Stimulated activated naive CD4-positive, alpha-beta T cell (primary cell): ENCODE results near the gene AMPD3.

ENCODE experiments used
- DNase-seq, 6 experiments: peaks; one replicate each; lab custom pipeline; 2025; lab: John Stamatoyannopoulos, UW

AMPD3 gene

GRCh38 chr11:10438458-10438857 is 16.6 kb upstream of the AMPD3 start:
- no peak for DNase-seq

- DNase-seq = no peak
These were observed 15.7 kb upstream of the AMPD3 start for GRCh38 chr11:10439351-10439750.

- DNase-seq = no peak
These were observed 15.1 kb upstream of the AMPD3 start for GRCh38 chr11:10439924-10440323.

GRCh38 chr11:10440401-10440800 is 14.7 kb upstream of the AMPD3 start:
- DNase-seq = no peak

GRCh38 chr11:10441091-10441490 is 14.0 kb upstream of the AMPD3 start:
- DNase-seq = no peak

GRCh38 chr11:10441652-10442503 is 13.2 kb upstream of the AMPD3 start:
- DNase-seq = peak in 2 of 6 experiments; percentile 20 to 26

- DNase-seq = no peak
These were observed 11.9 kb upstream of the AMPD3 start for GRCh38 chr11:10443152-10443551.

GRCh38 chr11:10443721-10444235 is 11.3 kb upstream of the AMPD3 start:
- DNase-seq = no peak

- peak in 3 of 6 experiments; percentile 4 to 49 (median 40) for DNase-seq
These were observed 10.2 kb upstream of the AMPD3 start for GRCh38 chr11:10444725-10445315.

- DNase-seq = no peak
These were observed 7.6 kb upstream of the AMPD3 start for GRCh38 chr11:10447445-10447844.

- peak; percentile 14 to 62 (median 42) for DNase-seq
These were observed 4.3 kb upstream of the AMPD3 start for GRCh38 chr11:10450462-10451425.

GRCh38 chr11:10451426-10452116 is 3.5 kb upstream of the AMPD3 start:
- peak in 1 of 6 experiments; percentile 20 for DNase-seq

GRCh38 chr11:10452211-10452767 is 2.8 kb upstream of the AMPD3 start:
- DNase-seq = no peak

GRCh38 chr11:10453261-10453660 is 1.8 kb upstream of the AMPD3 start:
- DNase-seq = no peak

GRCh38 chr11:10455637-10456487 is 798 bp downstream of the AMPD3 start:
- DNase-seq = peak; percentile 47 to 82 (median 66)

GRCh38 chr11:10456519-10456918 is 1.5 kb downstream of the AMPD3 start:
- DNase-seq = peak in 1 of 6 experiments; percentile 27

GRCh38 chr11:10457901-10458300 is 2.8 kb downstream of the AMPD3 start:
- DNase-seq = no peak

- DNase-seq = peak; percentile 62 to 73 (median 69)
These were observed 4.2 kb downstream of the AMPD3 start for GRCh38 chr11:10459029-10459970.
